IMR-90 (cell line): ENCODE results near the gene ADARB2. TPM values are rescaled to one million over a fixed set of nuclear protein-coding genes. Genes with fewer than 3 reads are reported as not detected.

Experiments used
- ATAC-seq: fragments of 200-7000 bp; cut with Tn5 transposase; 2 replicates; pipeline ENCODE4 v1.9.1; 2020; ENCODE audit warnings: low read depth, mild to moderate bottlenecking, moderate library complexity
- BruUV-seq: library from RNA; stranded (reverse); fragments of 400-500 nt; replicated peaks from 2 replicates; lab custom pipeline; 2021; lab: Mats Ljungman, UMichigan
- CTCF ChIA-PET: fragments of 300-600 bp; formaldehyde crosslinking; extraction: SDS; loops from one replicate; lab custom pipeline; 2021; ENCODE audit warnings: antibody characterized with exemption; lab: Yijun Ruan, JAX
- POLR2A ChIA-PET: fragments of 300-600 bp; sonication (Branson Sonifier 250); formaldehyde crosslinking; loops from one replicate; lab custom pipeline; 2022; ENCODE audit warnings: antibody characterized with exemption; ENCODE audit not compliant: unreplicated experiment; lab: Charles Lee
- DNase-seq: peaks from one replicate; pipeline ENCODE4 v3.0.0; 2013
- H2AFZ ChIP-seq: replicated peaks from 2 replicates; pipeline ENCODE3; 2013; ENCODE audit warnings: low read length, mild to moderate bottlenecking; ENCODE audit not compliant: poor library complexity
- H2AK5ac ChIP-seq: 2 replicates; pipeline ENCODE4 v1.6.1; 2013; ENCODE audit warnings: low read depth, low read length, inconsistent platforms
- H2AK9ac ChIP-seq: replicated peaks from 2 replicates; pipeline ENCODE3; 2013; ENCODE audit warnings: mild to moderate bottlenecking, low read depth, low read length, moderate library complexity; ENCODE audit not compliant: poor library complexity
- H2BK120ac ChIP-seq: 2 replicates; pipeline ENCODE4 v1.6.1; 2013; ENCODE audit warnings: low read depth, low read length, inconsistent platforms
- H2BK15ac ChIP-seq: 3 replicates; pipeline ENCODE4 v1.6.1; 2013; ENCODE audit warnings: low read depth, low read length, inconsistent platforms
- H2BK20ac ChIP-seq: 2 replicates; pipeline ENCODE4 v1.6.1; 2013; ENCODE audit warnings: low read depth, mild to moderate bottlenecking, inconsistent platforms, low read length, moderate library complexity
- H2BK5ac ChIP-seq: 2 replicates; pipeline ENCODE4 v1.6.1; 2013; ENCODE audit warnings: mild to moderate bottlenecking, low read depth, low read length, inconsistent platforms; ENCODE audit not compliant: poor library complexity, severe bottlenecking
- H3K14ac ChIP-seq: replicated peaks from 2 replicates; pipeline ENCODE4 v1.6.1; 2013; ENCODE audit warnings: low read depth, low read length, inconsistent platforms
- H3K18ac ChIP-seq: 2 replicates; pipeline ENCODE4 v1.6.1; 2013; ENCODE audit warnings: low read depth, low read length, control low read depth
- H3K23ac ChIP-seq: 2 replicates; pipeline ENCODE4 v1.6.1; 2013; ENCODE audit warnings: low read depth, low read length, inconsistent platforms
- H3K27ac ChIP-seq: 2 replicates; pipeline ENCODE4 v1.5.1; 2013; ENCODE audit warnings: mild to moderate bottlenecking, control low read depth, low read length; ENCODE audit not compliant: insufficient read depth
- H3K27me3 ChIP-seq: 2 replicates; pipeline ENCODE4 v1.6.1; 2013; ENCODE audit warnings: low read length; ENCODE audit not compliant: control insufficient read depth, insufficient read depth
- H3K36me3 ChIP-seq: 2 replicates; pipeline ENCODE4 v1.6.1; 2013; ENCODE audit warnings: low read length, mixed read lengths; ENCODE audit not compliant: control insufficient read depth, insufficient read depth
- H3K4ac ChIP-seq: 2 replicates; pipeline ENCODE4 v1.6.1; 2013; ENCODE audit warnings: low read depth, low read length, inconsistent platforms
- H3K4me1 ChIP-seq: 2 replicates; pipeline ENCODE4 v1.6.1; 2013; ENCODE audit warnings: low read length, mixed read lengths; ENCODE audit not compliant: control insufficient read depth, insufficient read depth
- H3K4me2 ChIP-seq: 2 replicates; pipeline ENCODE4 v1.6.1; 2013; ENCODE audit warnings: low read depth, mild to moderate bottlenecking, control low read depth, low read length, moderate library complexity
- H3K4me3 ChIP-seq: 2 replicates; pipeline ENCODE4 v1.5.1; 2013; ENCODE audit warnings: low read depth, mild to moderate bottlenecking, control low read depth, low read length, moderate library complexity; ENCODE audit not compliant: insufficient read depth
- H3K56ac ChIP-seq: 2 replicates; pipeline ENCODE4 v1.6.1; 2013; ENCODE audit warnings: low read length, inconsistent platforms; ENCODE audit not compliant: insufficient read depth; ENCODE audit errors: extremely low read depth
- H3K79me1 ChIP-seq, 2 experiments: 2 replicates each; pipeline ENCODE4 v1.6.1; 2013; ENCODE audit warnings: low read length in 2 of 2, inconsistent platforms in 1 of 2, low read depth in 1 of 2
- H3K9ac ChIP-seq: 2 replicates; pipeline ENCODE4 v1.6.1; 2013; ENCODE audit warnings: low read depth, low read length, control low read depth
- H3K9me1 ChIP-seq: 2 replicates; pipeline ENCODE4 v1.6.1; 2013; ENCODE audit warnings: low read length, inconsistent platforms; ENCODE audit not compliant: insufficient read depth
- H3K9me3 ChIP-seq: 2 replicates; pipeline ENCODE4 v1.6.1; 2013; ENCODE audit warnings: low read length; ENCODE audit not compliant: control insufficient read depth, insufficient read depth
- H4K20me1 ChIP-seq: 2 replicates; pipeline ENCODE4 v1.6.1; 2013; ENCODE audit warnings: low read length, inconsistent platforms; ENCODE audit not compliant: insufficient read depth
- H4K5ac ChIP-seq: 2 replicates; pipeline ENCODE4 v1.6.1; 2013; ENCODE audit warnings: mild to moderate bottlenecking, low read depth, low read length, control low read depth
- H4K8ac ChIP-seq, 2 experiments: 2 replicates each; pipeline ENCODE4 v1.6.1; 2013; ENCODE audit warnings: low read depth in 2 of 2, low read length in 2 of 2, control low read depth in 1 of 2, inconsistent platforms in 1 of 2
- H4K91ac ChIP-seq: 2 replicates; pipeline ENCODE4 v1.6.1; 2013; ENCODE audit warnings: low read depth, low read length, inconsistent platforms; ENCODE audit not compliant: insufficient read depth
- BHLHE40 ChIP-seq: fragments of 150-350 bp; IDR thresholded peaks from 2 replicates; pipeline ENCODE4 v1.6.1; 2016; ENCODE audit warnings: mild to moderate bottlenecking, low read depth, low read length
- CEBPB ChIP-seq: IDR thresholded peaks from 2 replicates; pipeline ENCODE4 v1.6.1; 2012; ENCODE audit warnings: low read depth, low read length, improper control_type of control experiment
- CHD1 ChIP-seq: IDR thresholded peaks from 2 replicates; pipeline ENCODE4 v1.6.1; 2012; ENCODE audit warnings: low read depth, low read length, improper control_type of control experiment
- CTCF ChIP-seq: conservative IDR thresholded peaks from 2 replicates; pipeline ENCODE4 v1.5.1; 2012; ENCODE audit warnings: mild to moderate bottlenecking, low read depth, low read length, improper control_type of control experiment
- FOS ChIP-seq: fragments of 150-350 bp; IDR thresholded peaks from 2 replicates; pipeline ENCODE4 v1.6.1; 2016; ENCODE audit warnings: low read depth, low read length
- MAFK ChIP-seq: IDR thresholded peaks from 2 replicates; pipeline ENCODE4 v1.6.1; 2012; ENCODE audit warnings: low read depth, low read length, improper control_type of control experiment
- MAZ ChIP-seq: IDR thresholded peaks from 2 replicates; pipeline ENCODE4 v1.6.1; 2012; ENCODE audit warnings: low read depth, mild to moderate bottlenecking, low read length, improper control_type of control experiment, moderate library complexity, borderline replicate concordance
- MXI1 ChIP-seq: IDR thresholded peaks from 2 replicates; pipeline ENCODE4 v1.6.1; 2012; ENCODE audit warnings: low read depth, mild to moderate bottlenecking, low read length, moderate library complexity, borderline replicate concordance
- NFE2L2 ChIP-seq: fragments of 150-350 bp; IDR thresholded peaks from 2 replicates; pipeline ENCODE4 v1.6.1; 2016; ENCODE audit warnings: low read depth, mild to moderate bottlenecking, low read length
- POLR2A ChIP-seq: IDR thresholded peaks from 2 replicates; pipeline ENCODE4 v1.6.1; 2012; ENCODE audit warnings: mild to moderate bottlenecking, low read depth, low read length
- RAD21 ChIP-seq: IDR thresholded peaks from 2 replicates; pipeline ENCODE4 v1.6.1; 2012; ENCODE audit warnings: low read length, improper control_type of control experiment
- RCOR1 ChIP-seq: IDR thresholded peaks from 2 replicates; pipeline ENCODE4 v1.6.1; 2012; ENCODE audit warnings: mild to moderate bottlenecking, low read length, improper control_type of control experiment; ENCODE audit not compliant: insufficient replicate concordance
- RFX5 ChIP-seq: IDR thresholded peaks from 2 replicates; pipeline ENCODE4 v1.8.0; 2012; ENCODE audit warnings: low read depth, mild to moderate bottlenecking, low read length, moderate library complexity
- SMC3 ChIP-seq: fragments of 150-350 bp; IDR thresholded peaks from 2 replicates; pipeline ENCODE4 v1.6.1; 2016; ENCODE audit warnings: low read depth, mild to moderate bottlenecking, antibody characterized with exemption, low read length, moderate library complexity
- WGBS, 2 experiments: methylation state at CpG; one replicate each; pipeline versions ENCODE4 v1.1.5 to v1.1.7; 2013; ENCODE audit warnings: missing lambda C conversion rate in 2 of 2; ENCODE audit not compliant: insufficient read length in 1 of 2; ENCODE audit errors: extremely low coverage in 2 of 2; 5-methylcytosine and 5-hydroxymethylcytosine counted together
- dilution Hi-C: fragments of 300-500 bp; cut with HindIII; formaldehyde crosslinking; loops from one replicate; pipeline ENCODE4 v1.14.3; 2018; ENCODE audit warnings: low sequenced_read_pairs; ENCODE audit not compliant: unreplicated experiment
- in situ Hi-C: fragments of 300-500 bp; cut with MboI; formaldehyde crosslinking; loops from 3 replicates; pipeline ENCODE4 v1.14.3; 2019; ENCODE audit warnings: low sequenced_read_pairs, inconsistent platforms, mixed read lengths
- intact Hi-C: fragments of 100-400 bp; cut with micrococcal nuclease; formaldehyde crosslinking; loops from 2 replicates; pipeline ENCODE4 v1.10.0; 2022
- polyA plus RNA-seq, 3 experiments: library from polyadenylated mRNA; depleted of rRNA; stranded (reverse); fragments of >200 nt; gene quantifications; 2 replicates each; pipeline ENCODE4 v1.2.3, GENCODE V29; 2012; ENCODE audit warnings: low replicate concordance in 1 of 3
- total RNA-seq: library from RNA; depleted of rRNA; stranded (reverse); fragments of >200 nt; gene quantifications from 2 replicates; pipeline ENCODE4 v1.2.3, GENCODE V29; 2012
- TF ChIP-seq, protein P1 (sequence below): fragments of 150-350 bp; IDR thresholded peaks from 2 replicates; pipeline ENCODE4 v1.6.1; 2016; ENCODE audit warnings: low read depth, mild to moderate bottlenecking, low read length, moderate library complexity, borderline replicate concordance
- TF ChIP-seq, protein P2 (sequence below): fragments of 150-350 bp; IDR thresholded peaks from 2 replicates; pipeline ENCODE4 v1.6.1; 2017; ENCODE audit warnings: mild to moderate bottlenecking, antibody characterized with exemption, low read length, low read depth

The ADARB2 gene
- total and polyA plus RNA-seq, 2 of the 4 experiments (the other 2 are of a cell fraction) = not detected

DNA sequence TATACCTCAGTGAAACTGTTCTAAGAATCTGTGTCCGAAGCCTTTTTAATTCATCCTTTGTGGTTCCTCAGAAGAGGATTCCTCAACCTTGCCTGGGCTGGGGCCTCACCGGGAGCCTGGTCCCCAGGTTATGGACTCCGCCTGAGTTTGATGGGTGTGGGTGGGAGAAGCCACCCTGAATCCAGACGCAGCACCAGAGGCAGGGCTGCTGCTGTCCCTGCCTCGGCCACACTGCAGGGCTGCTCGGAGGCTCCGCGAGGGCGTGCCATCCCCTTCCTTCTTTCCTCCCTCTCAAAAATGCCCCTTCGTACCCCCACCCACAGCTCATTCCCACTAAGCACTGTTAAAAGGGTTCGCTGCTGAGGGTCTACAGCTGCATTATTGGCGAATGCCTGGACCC lies 146.3 kb downstream of the ADARB2 start:
- no peak overlapping the region for H3K14ac ChIP-seq
- H3K23ac ChIP-seq = no peak overlapping the region
- H3K9me3 ChIP-seq = peaks cover 38% of the 10 kb centered on the region
- no TSS peak for BruUV-seq
- H2BK20ac ChIP-seq = no peak overlapping the region
- H3K4me2 ChIP-seq = no peak overlapping the region
- H3K9me1 ChIP-seq = no peaks in the 10 kb centered on the region
- H4K8ac ChIP-seq = no peak overlapping the region
- dilution Hi-C loops (no loop called here), in situ Hi-C loops (no loop called here), intact Hi-C loops (no loop called here)
- no peaks in the 10 kb centered on the region for H3K4me1 ChIP-seq
- DNase-seq (no peak), ATAC-seq (no peak)
- CTCF ChIA-PET = no interaction called here
- no peak overlapping the region for H3K9ac ChIP-seq
- no peak overlapping the region for H2AK9ac ChIP-seq
- no peak overlapping the region for H2AFZ ChIP-seq
- H4K91ac ChIP-seq = no peak overlapping the region
- no peaks in the 10 kb centered on the region for H3K27me3 ChIP-seq
- H3K27ac ChIP-seq = no peak overlapping the region
- no peak overlapping the region for H2BK120ac ChIP-seq
- no CpG with 5 or more reads among the region's 12 CpGs for WGBS, 2 experiments
- no peaks in the 10 kb centered on the region for H3K79me1 ChIP-seq
- no peak overlapping the region for H3K56ac ChIP-seq
- H4K5ac ChIP-seq = no peak overlapping the region
- no peak overlapping the region for H3K18ac ChIP-seq
- no peak overlapping the region for H2BK15ac ChIP-seq
- no peaks in the 10 kb centered on the region for H3K36me3 ChIP-seq
- H4K20me1 ChIP-seq = no peaks in the 10 kb centered on the region
- H3K4ac ChIP-seq = no peak overlapping the region
- TF ChIP-seq CEBPB (no peak), CTCF (no peak), CHD1 (no peak), RCOR1 (no peak), POLR2A (no peak), MAFK (no peak), RFX5 (no peak), MXI1 (no peak), NFE2L2 (no peak), FOS (no peak), SMC3 (no peak), RAD21 (no peak), MAZ (no peak), BHLHE40 (no peak)
- TF ChIP-seq, protein P1, sequence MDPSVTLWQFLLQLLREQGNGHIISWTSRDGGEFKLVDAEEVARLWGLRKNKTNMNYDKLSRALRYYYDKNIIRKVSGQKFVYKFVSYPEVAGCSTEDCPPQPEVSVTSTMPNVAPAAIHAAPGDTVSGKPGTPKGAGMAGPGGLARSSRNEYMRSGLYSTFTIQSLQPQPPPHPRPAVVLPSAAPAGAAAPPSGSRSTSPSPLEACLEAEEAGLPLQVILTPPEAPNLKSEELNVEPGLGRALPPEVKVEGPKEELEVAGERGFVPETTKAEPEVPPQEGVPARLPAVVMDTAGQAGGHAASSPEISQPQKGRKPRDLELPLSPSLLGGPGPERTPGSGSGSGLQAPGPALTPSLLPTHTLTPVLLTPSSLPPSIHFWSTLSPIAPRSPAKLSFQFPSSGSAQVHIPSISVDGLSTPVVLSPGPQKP = no peak
- TF ChIP-seq, protein P2, sequence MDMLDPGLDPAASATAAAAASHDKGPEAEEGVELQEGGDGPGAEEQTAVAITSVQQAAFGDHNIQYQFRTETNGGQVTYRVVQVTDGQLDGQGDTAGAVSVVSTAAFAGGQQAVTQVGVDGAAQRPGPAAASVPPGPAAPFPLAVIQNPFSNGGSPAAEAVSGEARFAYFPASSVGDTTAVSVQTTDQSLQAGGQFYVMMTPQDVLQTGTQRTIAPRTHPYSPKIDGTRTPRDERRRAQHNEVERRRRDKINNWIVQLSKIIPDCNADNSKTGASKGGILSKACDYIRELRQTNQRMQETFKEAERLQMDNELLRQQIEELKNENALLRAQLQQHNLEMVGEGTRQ = no peak
- POLR2A ChIA-PET = no interaction called here
- no peak overlapping the region for H2AK5ac ChIP-seq
- H3K4me3 ChIP-seq = no peak overlapping the region
- no peak overlapping the region for H2BK5ac ChIP-seq
